ENCODE measurements around the gene COMT.

The COMT gene

DNA sequence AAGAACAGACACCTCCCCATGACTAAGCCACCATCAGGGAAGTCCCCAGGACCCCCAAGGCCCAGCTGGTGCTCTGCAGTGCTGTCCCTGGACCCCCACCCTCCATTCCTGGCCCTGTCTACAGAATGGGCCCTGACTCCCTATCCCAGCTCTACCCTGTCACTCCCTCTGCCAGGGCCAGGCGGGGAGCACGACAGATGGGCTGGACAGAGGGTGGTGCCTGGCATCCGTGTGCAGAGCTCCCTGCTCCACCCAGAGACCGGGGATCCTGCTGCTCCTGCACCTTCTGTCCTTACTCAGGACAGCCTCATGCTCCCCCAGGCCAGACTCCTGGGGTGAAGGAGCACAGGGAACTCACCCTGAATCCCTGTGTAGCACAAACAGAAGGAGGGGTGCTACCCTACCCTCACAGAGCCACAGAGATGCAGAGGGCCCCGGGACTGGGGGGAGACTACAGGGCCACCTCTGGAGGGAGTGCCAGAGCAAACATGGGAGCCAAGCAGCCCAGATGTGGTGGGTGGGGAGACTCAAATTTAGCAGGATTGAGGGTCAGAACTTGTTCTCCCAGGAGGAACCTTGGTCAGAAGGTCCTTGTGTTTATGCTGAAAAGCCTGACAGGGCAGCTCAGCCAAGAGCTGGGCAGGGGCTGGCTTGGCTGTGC lies 73.1 kb downstream of the COMT start:
- DNase-seq, result no peak

DNA sequence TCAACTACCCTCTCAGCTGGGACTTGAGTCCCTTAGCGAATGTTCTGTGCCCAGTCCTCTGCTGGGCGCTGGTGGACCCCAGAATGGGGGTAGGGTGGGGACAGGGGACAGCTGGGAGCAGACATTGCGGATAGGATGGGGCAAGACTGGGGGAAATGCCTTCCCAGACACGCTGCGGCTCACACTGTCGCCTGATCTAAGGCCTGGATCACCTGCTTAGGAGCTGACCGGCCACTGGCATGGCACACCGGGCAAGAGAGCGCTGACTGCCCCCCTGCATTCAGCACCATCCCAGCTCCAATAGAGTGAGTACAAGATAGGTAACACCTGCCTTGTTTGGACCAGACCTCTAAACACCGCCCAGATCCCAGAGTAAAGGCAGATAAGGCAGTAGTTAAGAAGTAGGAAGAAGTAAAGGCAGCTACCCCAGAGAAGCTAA lies 73.6 kb downstream of the COMT start:
- no peak for DNase-seq

- peak; percentile 7 for DNase-seq
These were observed 74.6 kb downstream of the COMT start for GRCh38 chr22:20015971-20016733.

GRCh38 chr22:20016734-20017621 lies 75.4 kb downstream of the COMT start, which contains the start of gene ARVCF:
ARVCF (minus strand) TSS chr22:20016823; CDS start chr22:19990794, 26,029 bp downstream.
- peak; percentile 88 for DNase-seq

DNA sequence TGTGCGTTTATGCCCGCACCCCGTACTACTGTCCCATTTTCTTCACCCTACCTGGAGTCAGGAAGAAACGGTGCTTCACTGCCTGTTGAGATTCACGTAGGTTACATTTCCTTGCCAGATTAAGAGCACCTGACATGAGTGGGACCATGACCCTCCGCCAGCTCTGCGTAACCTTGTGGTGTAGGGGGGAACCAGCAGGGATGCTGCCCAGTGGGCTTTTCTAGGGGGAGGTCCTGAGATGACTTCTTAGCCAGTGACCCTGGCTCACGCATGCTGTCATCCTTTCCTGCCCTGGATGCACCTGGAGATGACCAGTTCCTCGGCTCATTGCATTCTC lies 76.0 kb downstream of the COMT start:
- no peak for DNase-seq

- no peak for DNase-seq
These were observed 76.4 kb downstream of the COMT start for GRCh38 chr22:20018001-20018400.

All from inflammatory macrophage treated with lipopolysaccharide for 4 hours (primary cell).